Heart left ventricle (tissue), 16 donors: Measurements from ENCODE around the gene PTPRN2. TPM values are rescaled to one million over a fixed set of nuclear protein-coding genes. Genes with fewer than 3 reads are reported as not detected.

ENCODE experiments used
- ATAC-seq, 4 donors: fragments of 200-7000 bp; cut with Tn5 transposase; one replicate each; pipeline ENCODE4 v1.9.1; 2020 to 2022; ENCODE audit warnings: moderate library complexity in 4 of 4, mild to moderate bottlenecking in 3 of 4, moderate number of reproducible peaks in 1 of 4
- DNase-seq, 5 donors: peaks; one replicate each; pipeline ENCODE4 v3.0.0-alpha.2; 2020
- H3K27ac ChIP-seq, 12 donors: fragments of 200-600 bp; sonication (generic) in 4 of 12; one replicate each; pipeline versions ENCODE4 v1.5.0 to v1.8.0; 2016 to 2022; ENCODE audit warnings: mild to moderate bottlenecking in 2 of 12
- H3K27me3 ChIP-seq, 9 donors: fragments of 200-600 bp; sonication (generic) in 2 of 9; one replicate each; pipeline versions ENCODE4 v1.5.1 to v1.8.0; 2016 to 2022; ENCODE audit warnings: mild to moderate bottlenecking in 3 of 9
- H3K36me3 ChIP-seq, 9 donors: fragments of 200-600 bp; sonication (generic) in 2 of 9; one replicate each; pipeline versions ENCODE4 v1.5.0 to v1.8.0; 2018 to 2022; ENCODE audit warnings: mild to moderate bottlenecking in 2 of 9
- H3K4me1 ChIP-seq, 12 donors: fragments of 200-600 bp; sonication (generic) in 4 of 12; one replicate each; pipeline versions ENCODE4 v1.5.0 to v1.8.0; 2016 to 2022; ENCODE audit warnings: mild to moderate bottlenecking in 3 of 12
- H3K4me3 ChIP-seq, 12 donors: fragments of 200-600 bp; sonication (generic) in 4 of 12; one replicate each; pipeline versions ENCODE4 v1.5.0 to v1.8.0; 2017 to 2022; ENCODE audit warnings: mild to moderate bottlenecking in 9 of 12, moderate library complexity in 4 of 12
- H3K9me3 ChIP-seq, 12 donors: fragments of 200-600 bp; sonication (generic) in 4 of 12; one replicate each; pipeline versions ENCODE4 v1.5.0 to v1.8.0; 2016 to 2022; ENCODE audit warnings: mild to moderate bottlenecking in 1 of 12
- POLR2A ChIP-seq, 2 donors: fragments of 450-650 bp; IDR thresholded peaks; one replicate each; pipeline ENCODE4 v1.6.1; 2017; ENCODE audit warnings: antibody characterized with exemption in 2 of 2, mild to moderate bottlenecking in 2 of 2, moderate library complexity in 2 of 2
- whole genome bisulfite sequencing, 4 donors: extraction: QIAGEN DNeasy Blood & Tissue Kit in 2 of 4; methylation state at CpG; one replicate each; pipeline versions ENCODE4 v1.1.5 to v1.1.7; 2013 to 2018; 5-methylcytosine and 5-hydroxymethylcytosine counted together
- intact Hi-C, 10 donors: fragments of 100-400 bp; cut with DNase I; formaldehyde crosslinking; loops; one replicate each; pipeline versions ENCODE4 v1.11.1 to v1.14.2; 2022
- polyA plus RNA-seq, 2 donors: library from polyadenylated mRNA; stranded (reverse); fragments of 200-250 nt; gene quantifications; one replicate each; pipeline ENCODE4 v1.2.3, GENCODE V29; 2013
- total RNA-seq, 9 donors: library from RNA; depleted of rRNA in 2 of 9; stranded (reverse); fragments of >200 nt in 2 of 9; fragmentation: NEBNext Ultra II Directional in 3 of 9; extraction: Animal tissue kit (Norgen Biotek cat#: 25700) in 3 of 9; gene quantifications; one replicate each; pipeline versions ENCODE4 v1.1.0 to v1.2.4, GENCODE V29; 2016 to 2023
- TF ChIP-seq, protein P1 (sequence below), 12 donors: fragments of 200-600 bp; sonication (generic) in 4 of 12; IDR thresholded peaks; one replicate each; pipeline versions ENCODE4 v1.5.0 to v1.8.0; 2018 to 2022; ENCODE audit warnings: antibody characterized with exemption in 12 of 12, mild to moderate bottlenecking in 5 of 12
- donor health status: ischemic (EF 13 %, LVEDD 7.1; RV severe dilation, severe dysfunction).
- donor health status: healthy with polysubstance abuse.
- donor health status: DM: no; HTN: yes; CAD: no.
- donor health status: DM: no; HTN: no; CAD: no.
- donor health status: ischemic (EF 25% LVEDD 6.9; RV normal size, moderate dysfunction).
- donor health status: ischemic (EF 25% LVEDD 5.7; RV mildly dilated, moderate dysfunction).
- donor health status: healthy.
- donor health status: DM: yes; HTN: yes; CAD: no.
- donor health status: ischemic (EF 35%, LVEDD 5.7; RV mildly dilated, moderate dysfunction).
- donor health status: nonischemic (EF 11% LVEDD 7.7; RV severe dilation, severe dysfunction).
- donor health status: DM: yes; HTN: yes; CAD: no.
- donor health status: PGD.
- donor health status: ischemic (EF 29% LVEDD 5.4; RV normal size, mild dysfunction).
- donor health status: nonischemic (EF 23%, LVEDD 6.1; RV moderate dilation, normal function).

PTPRN2 gene
- total and polyA plus RNA-seq, 11 donors = 0.61 to 2.3 (median 1.3) TPM

DNA sequence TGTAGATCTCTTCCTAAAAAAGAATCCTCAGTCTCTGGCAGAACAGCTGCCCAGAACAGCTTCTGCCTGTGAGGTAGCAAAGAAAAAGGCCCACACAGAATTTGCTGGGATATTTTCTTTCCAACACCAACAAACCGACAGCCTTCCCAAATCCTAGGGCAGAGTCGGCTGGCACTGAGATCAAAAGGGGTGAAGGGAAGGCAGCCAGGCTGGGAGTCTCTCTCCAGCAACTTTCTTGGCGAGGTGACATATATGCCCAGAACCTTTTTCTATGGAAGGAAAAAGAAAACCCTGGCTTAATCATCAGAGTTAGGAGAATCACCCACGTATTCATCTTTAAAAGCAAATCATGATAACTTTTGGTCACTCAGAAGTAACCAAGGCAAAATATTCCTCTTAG is 971.2 kb downstream of the PTPRN2 start:
- intact Hi-C loops = loop anchor here in 1 of 10 donors (2.0 kb wide), 1 partner anchor 52 kb away; no protein-coding TSS in a partner anchor
- WGBS, 4 donors = 55 to 84% (median 79%) methylated on average over 4 of the region's 4 CpGs
- Histone ChIP-seq H3K4me3 (no peak overlapping the region), H3K4me1 (peaks cover 0 to 32% (median 7%) of the 10 kb centered on the region in 12 donors), H3K27me3 (peaks cover 0 to 34% (median 8%) of the 10 kb centered on the region in 9 donors), H3K9me3 (no peaks in the 10 kb centered on the region), H3K36me3 (no peaks in the 10 kb centered on the region), H3K27ac (peak overlapping the region in 3 of 12 donors; percentile 60 to 73 (median 61))
- no peak for DNase-seq
- TF ChIP-seq, protein P1, sequence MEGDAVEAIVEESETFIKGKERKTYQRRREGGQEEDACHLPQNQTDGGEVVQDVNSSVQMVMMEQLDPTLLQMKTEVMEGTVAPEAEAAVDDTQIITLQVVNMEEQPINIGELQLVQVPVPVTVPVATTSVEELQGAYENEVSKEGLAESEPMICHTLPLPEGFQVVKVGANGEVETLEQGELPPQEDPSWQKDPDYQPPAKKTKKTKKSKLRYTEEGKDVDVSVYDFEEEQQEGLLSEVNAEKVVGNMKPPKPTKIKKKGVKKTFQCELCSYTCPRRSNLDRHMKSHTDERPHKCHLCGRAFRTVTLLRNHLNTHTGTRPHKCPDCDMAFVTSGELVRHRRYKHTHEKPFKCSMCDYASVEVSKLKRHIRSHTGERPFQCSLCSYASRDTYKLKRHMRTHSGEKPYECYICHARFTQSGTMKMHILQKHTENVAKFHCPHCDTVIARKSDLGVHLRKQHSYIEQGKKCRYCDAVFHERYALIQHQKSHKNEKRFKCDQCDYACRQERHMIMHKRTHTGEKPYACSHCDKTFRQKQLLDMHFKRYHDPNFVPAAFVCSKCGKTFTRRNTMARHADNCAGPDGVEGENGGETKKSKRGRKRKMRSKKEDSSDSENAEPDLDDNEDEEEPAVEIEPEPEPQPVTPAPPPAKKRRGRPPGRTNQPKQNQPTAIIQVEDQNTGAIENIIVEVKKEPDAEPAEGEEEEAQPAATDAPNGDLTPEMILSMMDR (IDR thresholded peaks at IDR 0.05) = no peak
- TF ChIP-seq POLR2A (IDR thresholded peaks at IDR 0.05) = no peak
- no peak for ATAC-seq

DNA sequence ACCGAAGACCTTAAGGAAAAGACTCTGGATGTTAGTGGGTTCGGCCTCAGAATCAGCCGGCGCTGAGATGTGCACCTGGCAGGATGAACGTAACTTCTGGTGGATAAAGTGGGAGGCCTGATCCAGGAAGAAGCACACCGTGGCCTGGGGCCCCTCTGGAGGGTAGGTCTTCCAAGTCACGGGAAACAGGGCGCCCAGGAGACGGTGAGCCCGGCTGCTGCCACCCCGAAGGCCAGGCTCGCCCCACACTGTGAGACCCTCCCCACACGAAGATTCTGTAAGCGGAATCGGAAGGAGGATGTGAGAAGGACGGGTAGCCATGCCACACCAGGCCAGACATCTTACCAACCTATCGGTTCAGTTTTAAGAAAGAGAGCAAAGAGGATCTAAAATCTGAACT is 971.8 kb downstream of the PTPRN2 start:
- DNase-seq = peak in 1 of 5 donors; percentile 37

DNA sequence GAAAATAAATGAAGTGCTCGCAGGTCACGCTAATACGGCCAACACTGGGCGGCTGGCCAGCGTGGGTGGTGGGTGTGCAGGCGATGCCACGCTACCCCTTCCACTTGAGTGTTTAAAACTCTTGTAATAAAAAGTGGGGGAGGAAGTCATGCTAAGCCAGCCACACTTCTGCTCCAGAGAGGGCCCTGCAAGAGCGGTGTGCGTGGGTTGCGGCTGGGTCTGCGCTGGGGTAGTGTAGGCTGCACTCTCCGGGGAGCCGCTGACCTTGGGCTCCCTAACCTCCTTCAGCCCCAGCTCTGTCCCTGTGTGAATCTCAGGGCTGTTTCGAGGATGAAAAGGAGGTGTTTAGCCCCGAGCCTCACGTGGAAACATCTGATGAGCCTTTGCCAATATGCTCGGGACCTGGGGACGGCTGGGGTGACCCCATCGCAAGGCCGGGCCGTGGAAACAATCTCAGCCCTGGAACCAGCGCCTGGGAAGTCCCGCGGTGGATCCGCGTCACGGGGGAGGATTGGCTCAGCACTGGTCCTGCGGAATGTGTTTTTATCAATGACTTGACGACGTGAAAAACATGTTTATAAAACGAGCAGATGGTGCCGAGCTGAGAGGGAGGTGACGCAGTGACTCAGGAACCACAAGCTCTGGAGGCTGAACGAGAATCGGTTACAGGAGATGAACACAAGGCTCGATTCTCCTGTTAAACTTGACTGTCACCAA is 972.4 kb downstream of the PTPRN2 start:
- Histone ChIP-seq H3K27ac (peak overlapping the region in 6 of 12 donors; percentile 13 to 73 (median 56)), H3K27me3 (peaks cover 0 to 34% (median 8%) of the 10 kb centered on the region in 9 donors), H3K36me3 (no peaks in the 10 kb centered on the region), H3K9me3 (no peaks in the 10 kb centered on the region), H3K4me1 (peaks cover 0 to 32% (median 7%) of the 10 kb centered on the region in 12 donors), H3K4me3 (peak overlapping the region in 1 of 12 donors; percentile 3)
- WGBS, 4 donors = 69 to 77% (median 74%) methylated on average over 35 to 36 of the region's 36 CpGs
- DNase-seq = peak; percentile 40 to 71 (median 58)
- intact Hi-C loops = no loop called here
- peak in 3 of 4 donors; percentile 25 to 77 (median 65) for ATAC-seq
- TF ChIP-seq POLR2A (IDR thresholded peaks at IDR 0.05) = no peak
- TF ChIP-seq, protein P1 (IDR thresholded peaks at IDR 0.05) = no peak

More for the DNA sequence above, 971.8 kb downstream of the PTPRN2 start:
- H3K27me3 ChIP-seq = peaks cover 0 to 34% (median 8%) of the 10 kb centered on the region in 9 donors
- peaks cover 0 to 32% (median 7%) of the 10 kb centered on the region in 12 donors for H3K4me1 ChIP-seq
- no peak overlapping the region for H3K4me3 ChIP-seq
- H3K9me3 ChIP-seq = no peaks in the 10 kb centered on the region
- no peak for ATAC-seq
- H3K27ac ChIP-seq = peak overlapping the region in 4 of 12 donors; percentile 46 to 73 (median 60)
- no peak for TF ChIP-seq POLR2A (IDR thresholded peaks at IDR 0.05)
- TF ChIP-seq, protein P1 (IDR thresholded peaks at IDR 0.05) = no peak
- intact Hi-C loops = loop anchor here in 1 of 10 donors (2.0 kb wide), 1 partner anchor 53 kb away; no protein-coding TSS in a partner anchor
- WGBS, 4 donors = 90 to 92% (median 91%) methylated on average over 17 of the region's 17 CpGs
- no peaks in the 10 kb centered on the region for H3K36me3 ChIP-seq

DNA sequence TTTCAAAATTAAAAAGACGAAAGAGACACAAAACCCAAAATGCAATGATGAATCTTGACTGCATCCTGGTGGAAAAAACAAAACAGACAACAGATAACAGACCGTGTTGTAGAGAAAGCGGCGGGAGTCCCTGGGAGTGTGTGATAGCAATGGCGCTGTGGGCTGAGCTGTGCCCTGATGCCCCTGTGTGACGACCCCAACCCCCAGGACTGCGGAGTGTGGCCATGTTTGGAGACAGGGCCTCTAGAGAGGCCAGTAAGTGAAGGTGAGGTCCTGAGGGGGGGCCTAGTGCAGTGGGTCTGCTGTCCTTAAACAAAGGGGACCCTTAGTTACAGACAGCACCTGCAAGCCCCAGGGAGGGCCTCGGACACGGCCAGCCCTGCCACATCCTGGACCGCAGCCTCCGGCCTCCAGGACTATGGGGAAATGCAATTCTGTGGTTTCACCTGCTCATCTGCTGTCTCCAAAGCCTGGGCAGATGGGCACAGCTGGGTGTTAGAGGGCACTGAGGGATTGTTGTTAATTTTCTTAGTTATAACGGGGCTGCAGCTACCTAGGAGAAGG is 973.1 kb downstream of the PTPRN2 start:
- WGBS, 4 donors = 78 to 84% (median 82%) methylated on average over 12 of the region's 12 CpGs
- no peak for TF ChIP-seq POLR2A (IDR thresholded peaks at IDR 0.05)
- TF ChIP-seq, protein P1 (IDR thresholded peaks at IDR 0.05) = no peak
- no peak overlapping the region for H3K4me3 ChIP-seq
- ATAC-seq (no peak), DNase-seq (peak in 1 of 5 donors; percentile 28)
- no peaks in the 10 kb centered on the region for H3K9me3 ChIP-seq
- peak overlapping the region in 2 of 12 donors; percentile 33 to 61 for H3K27ac ChIP-seq
- H3K36me3 ChIP-seq = no peaks in the 10 kb centered on the region
- H3K4me1 ChIP-seq = peaks cover 0 to 32% (median 7%) of the 10 kb centered on the region in 12 donors
- intact Hi-C loops = no loop called here
- peaks cover 0 to 34% (median 8%) of the 10 kb centered on the region in 9 donors for H3K27me3 ChIP-seq
